ENCODE measurements around the gene EIF4ENIF1. TPM values are rescaled to one million over a fixed set of nuclear protein-coding genes. Genes with fewer than 3 reads are reported as not detected.

The EIF4ENIF1 gene
- total RNA-seq, result 10 to 100 TPM; 10.1 to 19.6 (median 15.1) TPM

GRCh38 chr22:31489632-31490495 lies at the start of gene EIF4ENIF1:
Gene EIF4ENIF1, minus strand, starts transcription at chr22:31489842. Its CDS starts 1,124 bp downstream, at chr22:31488718.
- H3K9me3 ChIP-seq, result no peaks in the 10 kb centered on the region
- peak; percentile 81 to 84 for DNase-seq
- peak within 1 kb of the TSS; percentile 86 to 99 (median 94) for H3K27ac ChIP-seq
- peaks cover 0 to 30% of the 10 kb centered on the region in 2 donors for H3K36me3 ChIP-seq
- intact Hi-C loops (cut with DNase I; ENCODE audit: low total_unique reads) (loop anchor here (2.0 to 5.0 kb wide), 4 partner anchors 91 to 262 kb away; partner anchors contain the start of genes DEPDC5, DRG1, PATZ1 and PRR14L), in situ Hi-C loops (cut with MboI; ENCODE audit: low sequenced_read_pairs in 4 of 4) (no loop called here)
- H3K4me1 ChIP-seq, result peaks cover 22 to 31% of the 10 kb centered on the region in 2 donors
- H3K27me3 ChIP-seq, result no peaks in the 10 kb centered on the region
- TF ChIP-seq CTCF (IDR thresholded peaks at IDR 0.05 in 4 of 5, conservative IDR thresholded peaks at IDR 0.05 in 1 of 5) (peak in 2 of 5 experiments; percentile 16 to 25), POLR2A (IDR thresholded peaks at IDR 0.05) (peak; percentile 71 to 75)
- H3K4me3 ChIP-seq, result peak within 1 kb of the TSS; percentile 61 to 83 (median 78)
- ATAC-seq, result peak; percentile 84 to 91

GRCh38 chr22:31538815-31539214 lies 49.2 kb upstream of the EIF4ENIF1 start:
- no peak for ATAC-seq
- no peaks in the 10 kb centered on the region for H3K27me3 ChIP-seq
- no peak for DNase-seq
- in situ Hi-C loops (cut with MboI; ENCODE audit: low sequenced_read_pairs in 4 of 4) (no loop called here), intact Hi-C loops (cut with DNase I; ENCODE audit: low total_unique reads) (no loop called here)
- H3K4me3 ChIP-seq, result no peak overlapping the region
- TF ChIP-seq POLR2A (IDR thresholded peaks at IDR 0.05), result no peak
- TF ChIP-seq CTCF (IDR thresholded peaks at IDR 0.05 in 4 of 5, conservative IDR thresholded peaks at IDR 0.05 in 1 of 5), result no peak
- no peaks in the 10 kb centered on the region for H3K9me3 ChIP-seq
- no peak overlapping the region for H3K27ac ChIP-seq
- H3K36me3 ChIP-seq, result no peaks in the 10 kb centered on the region
- no peaks in the 10 kb centered on the region for H3K4me1 ChIP-seq

- ATAC-seq, result no peak
- intact Hi-C loops (cut with DNase I; ENCODE audit: low total_unique reads), result no loop called here
- Histone ChIP-seq H3K27me3 (no peaks in the 10 kb centered on the region), H3K36me3 (no peaks in the 10 kb centered on the region), H3K4me1 (no peaks in the 10 kb centered on the region), H3K9me3 (no peaks in the 10 kb centered on the region), H3K27ac (no peak overlapping the region), H3K4me3 (no peak overlapping the region)
- in situ Hi-C loops (cut with MboI; ENCODE audit: low sequenced_read_pairs in 4 of 4), result no loop called here
- TF ChIP-seq POLR2A (IDR thresholded peaks at IDR 0.05) (no peak), CTCF (IDR thresholded peaks at IDR 0.05 in 4 of 5, conservative IDR thresholded peaks at IDR 0.05 in 1 of 5) (no peak)
- DNase-seq, result no peak
Observed at GRCh38 chr22:31537019-31537535, 47.4 kb upstream of the EIF4ENIF1 start.

GRCh38 chr22:31533374-31533773 lies 43.7 kb upstream of the EIF4ENIF1 start:
- H3K9me3 ChIP-seq, result no peaks in the 10 kb centered on the region
- intact Hi-C loops (cut with DNase I; ENCODE audit: low total_unique reads) (no loop called here), in situ Hi-C loops (cut with MboI; ENCODE audit: low sequenced_read_pairs in 4 of 4) (no loop called here)

More at GRCh38 chr22:31533374-31533773, 43.7 kb upstream of the EIF4ENIF1 start:
- no peak for ATAC-seq
- TF ChIP-seq CTCF (IDR thresholded peaks at IDR 0.05 in 4 of 5, conservative IDR thresholded peaks at IDR 0.05 in 1 of 5) (no peak), POLR2A (IDR thresholded peaks at IDR 0.05) (no peak)
- H3K27ac ChIP-seq, result no peak overlapping the region
- H3K4me1 ChIP-seq, result no peaks in the 10 kb centered on the region
- H3K27me3 ChIP-seq, result no peaks in the 10 kb centered on the region
- no peaks in the 10 kb centered on the region for H3K36me3 ChIP-seq
- DNase-seq, result no peak
- no peak overlapping the region for H3K4me3 ChIP-seq

Data from gastrocnemius medialis (tissue), 4 donors.